ENCODE results near the gene ANO2. TPM values are rescaled to one million over a fixed set of nuclear protein-coding genes. Genes with fewer than 3 reads are reported as not detected.

The ANO2 gene
- total and polyA plus RNA-seq, 8 donors, result 0.43 to 2.4 (median 0.97) TPM

GRCh38 chr12:5987573-5987972, 42.5 kb upstream of the ANO2 start:
- ATAC-seq (no peak), FAIRE-seq (no peak), DNase-seq (no peak)
- Histone ChIP-seq H3K27me3 (no peaks in the 10 kb centered on the region), H3K4me1 (no peaks in the 10 kb centered on the region), H3K4me3 (no peak overlapping the region), H3K36me3 (no peaks in the 10 kb centered on the region), H3K9me3 (no peaks in the 10 kb centered on the region), H3K27ac (no peak overlapping the region)
- 67 to 75% methylated on average over 5 of the region's 5 CpGs for WGBS, 2 donors
- TF ChIP-seq, protein P1, sequence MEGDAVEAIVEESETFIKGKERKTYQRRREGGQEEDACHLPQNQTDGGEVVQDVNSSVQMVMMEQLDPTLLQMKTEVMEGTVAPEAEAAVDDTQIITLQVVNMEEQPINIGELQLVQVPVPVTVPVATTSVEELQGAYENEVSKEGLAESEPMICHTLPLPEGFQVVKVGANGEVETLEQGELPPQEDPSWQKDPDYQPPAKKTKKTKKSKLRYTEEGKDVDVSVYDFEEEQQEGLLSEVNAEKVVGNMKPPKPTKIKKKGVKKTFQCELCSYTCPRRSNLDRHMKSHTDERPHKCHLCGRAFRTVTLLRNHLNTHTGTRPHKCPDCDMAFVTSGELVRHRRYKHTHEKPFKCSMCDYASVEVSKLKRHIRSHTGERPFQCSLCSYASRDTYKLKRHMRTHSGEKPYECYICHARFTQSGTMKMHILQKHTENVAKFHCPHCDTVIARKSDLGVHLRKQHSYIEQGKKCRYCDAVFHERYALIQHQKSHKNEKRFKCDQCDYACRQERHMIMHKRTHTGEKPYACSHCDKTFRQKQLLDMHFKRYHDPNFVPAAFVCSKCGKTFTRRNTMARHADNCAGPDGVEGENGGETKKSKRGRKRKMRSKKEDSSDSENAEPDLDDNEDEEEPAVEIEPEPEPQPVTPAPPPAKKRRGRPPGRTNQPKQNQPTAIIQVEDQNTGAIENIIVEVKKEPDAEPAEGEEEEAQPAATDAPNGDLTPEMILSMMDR (IDR thresholded peaks at IDR 0.05), result no peak
- intact Hi-C loops (cut with DNase I), result loop anchor here in 2 of 3 donors (5.0 to 10.0 kb wide), 3 partner anchors 55 to 297 kb away; no protein-coding TSS in a partner anchor

DNA sequence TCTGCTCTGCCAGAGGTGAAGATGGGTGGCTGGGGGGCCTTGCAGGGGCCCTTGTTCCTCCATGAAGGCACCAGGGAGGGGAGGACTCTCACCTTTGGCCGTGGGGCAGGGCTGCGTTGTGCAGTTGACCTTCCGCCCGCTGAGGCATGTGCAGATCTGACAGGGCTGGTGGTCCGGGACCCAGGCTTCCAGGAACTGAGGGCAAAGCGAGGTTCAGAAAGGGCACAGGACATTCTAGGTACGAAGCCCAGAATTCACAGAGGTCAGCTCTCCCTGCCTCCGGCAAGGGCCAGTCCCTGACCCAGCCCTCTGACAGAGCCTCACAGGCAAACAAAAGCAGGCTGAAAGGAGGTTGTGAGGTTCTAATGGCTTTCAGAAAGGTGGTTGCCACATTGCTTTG, 40.4 kb upstream of the ANO2 start:
- DNase-seq (peak in 1 of 6 donors; percentile 44), FAIRE-seq (no peak)
- 59 to 62% methylated on average over 8 of the region's 8 CpGs for WGBS, 2 donors

GRCh38 chr12:5984873-5985272, 39.8 kb upstream of the ANO2 start:
- H3K9me3 ChIP-seq, result no peaks in the 10 kb centered on the region
- no peak overlapping the region for H3K4me3 ChIP-seq
- no peak overlapping the region for H3K27ac ChIP-seq
- DNase-seq (peak in 1 of 6 donors; percentile 28), FAIRE-seq (no peak), ATAC-seq (no peak)
- TF ChIP-seq, protein P1 (IDR thresholded peaks at IDR 0.05), result no peak
- H3K4me1 ChIP-seq, result no peaks in the 10 kb centered on the region
- 45 to 47% methylated on average over 9 of the region's 9 CpGs for WGBS, 2 donors
- H3K36me3 ChIP-seq, result no peaks in the 10 kb centered on the region
- intact Hi-C loops (cut with DNase I), result loop anchor here in 2 of 3 donors (5.0 to 10.0 kb wide), 3 partner anchors 57 to 300 kb away; no protein-coding TSS in a partner anchor
- H3K27me3 ChIP-seq, result no peaks in the 10 kb centered on the region

More for the DNA sequence above, 40.4 kb upstream of the ANO2 start:
- Histone ChIP-seq H3K27ac (no peak overlapping the region), H3K4me3 (no peak overlapping the region), H3K27me3 (no peaks in the 10 kb centered on the region), H3K9me3 (no peaks in the 10 kb centered on the region), H3K36me3 (no peaks in the 10 kb centered on the region), H3K4me1 (no peaks in the 10 kb centered on the region)
- TF ChIP-seq, protein P1 (IDR thresholded peaks at IDR 0.05), result no peak
- no peak for ATAC-seq
- intact Hi-C loops (cut with DNase I), result loop anchor here in 2 of 3 donors (5.0 to 10.0 kb wide), 3 partner anchors 57 to 299 kb away; no protein-coding TSS in a partner anchor

DNA sequence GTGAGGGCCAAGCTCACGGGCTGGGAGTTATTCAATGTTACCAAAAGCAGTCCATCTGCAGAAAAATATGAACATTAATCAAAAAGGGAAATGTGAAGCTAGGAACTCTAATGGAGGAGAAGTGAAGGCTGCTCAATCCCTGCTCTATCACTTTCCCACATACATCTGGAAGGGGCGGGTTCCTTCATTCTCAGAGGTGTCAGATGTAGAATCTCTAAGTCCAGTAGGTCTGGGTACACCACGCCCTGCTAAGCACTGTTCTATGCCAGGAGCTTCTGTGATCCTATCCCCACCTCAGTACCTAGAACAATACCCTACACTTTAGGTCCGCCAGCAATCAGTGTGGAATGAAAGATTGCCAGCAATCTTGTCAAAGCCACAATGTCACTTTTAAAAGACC, 37.0 kb upstream of the ANO2 start:
- Histone ChIP-seq H3K4me1 (no peaks in the 10 kb centered on the region), H3K9me3 (no peaks in the 10 kb centered on the region), H3K4me3 (no peak overlapping the region), H3K27ac (no peak overlapping the region), H3K27me3 (no peaks in the 10 kb centered on the region), H3K36me3 (no peaks in the 10 kb centered on the region)
- 54 to 63% methylated on average over 4 of the region's 4 CpGs for WGBS, 2 donors
- FAIRE-seq (no peak), ATAC-seq (no peak), DNase-seq (no peak)
- TF ChIP-seq, protein P1 (IDR thresholded peaks at IDR 0.05), result no peak
- intact Hi-C loops (cut with DNase I), result loop anchor here in 2 of 3 donors (10.0 kb wide), 2 partner anchors 63 to 303 kb away; no protein-coding TSS in a partner anchor

GRCh38 chr12:5977556-5977955, 32.5 kb upstream of the ANO2 start:
- Histone ChIP-seq H3K4me1 (no peaks in the 10 kb centered on the region), H3K4me3 (no peak overlapping the region), H3K27ac (no peak overlapping the region), H3K9me3 (no peaks in the 10 kb centered on the region), H3K27me3 (no peaks in the 10 kb centered on the region), H3K36me3 (no peaks in the 10 kb centered on the region)
- intact Hi-C loops (cut with DNase I), result no loop called here
- no peak for DNase-seq
- FAIRE-seq, result no peak
- no peak for ATAC-seq
- TF ChIP-seq, protein P1 (IDR thresholded peaks at IDR 0.05), result no peak
- 58 to 71% methylated on average over 6 of the region's 6 CpGs for WGBS, 2 donors

All from pancreas (tissue), 10 donors.